HEK293 (cell line): ENCODE data around the gene DBI.

Experiments used
- CTCF ChIA-PET: fragments of 350-600 bp; formaldehyde crosslinking; extraction: SDS; loops from one replicate; lab custom pipeline; 2021; ENCODE audit warnings: antibody characterized with exemption; lab: Yijun Ruan, JAX
- POLR2A ChIA-PET: fragments of 300-600 bp; formaldehyde crosslinking; extraction: SDS; loops from one replicate; lab custom pipeline; 2020; ENCODE audit warnings: antibody characterized with exemption, inconsistent platforms; lab: Yijun Ruan, JAX
- H3K27ac ChIP-seq: fragments of 200-500 bp; sonication (Bioruptor generic); 2 replicates; pipeline ENCODE4 v1.5.1; 2014; ENCODE audit warnings: low read depth, low read length, control low read depth, inconsistent platforms; ENCODE audit errors: extremely low read depth
- H3K36me3 ChIP-seq, 2 experiments: fragments of 200-500 bp in 1 of 2; sonication (Bioruptor generic) in 1 of 2; 1 replicate in 1 of 2; 2 replicates in 1 of 2; pipeline ENCODE4 v1.5.1; 2014 to 2017; ENCODE audit warnings: inconsistent platforms in 2 of 2, low read length in 2 of 2; ENCODE audit not compliant: control insufficient read depth in 2 of 2, insufficient read depth in 1 of 2
- H3K4me1 ChIP-seq: fragments of 200-500 bp; sonication (Bioruptor generic); 2 replicates; pipeline ENCODE4 v1.5.1; 2014; ENCODE audit warnings: mild to moderate bottlenecking, low read length, inconsistent platforms; ENCODE audit not compliant: control insufficient read depth, insufficient read depth
- H3K4me3 ChIP-seq: 2 replicates; pipeline ENCODE4 v1.5.1; 2011; ENCODE audit warnings: low read depth, mild to moderate bottlenecking, control low read depth, low read length, moderate library complexity
- H3K9me3 ChIP-seq: fragments of 200-500 bp; sonication (Bioruptor generic); 2 replicates; pipeline ENCODE4 v1.5.1; 2014; ENCODE audit warnings: low read depth, low read length, inconsistent platforms; ENCODE audit not compliant: control insufficient read depth, insufficient read depth
- HOXD13 ChIP-seq: sonication (generic); formaldehyde crosslinking; IDR thresholded peaks from 2 replicates; pipeline ENCODE4 v1.8.0; 2022; ENCODE audit warnings: missing genetic modification reagents, borderline replicate concordance
- KLF8 ChIP-seq: fragments of 450-650 bp; formaldehyde crosslinking; IDR thresholded peaks from 2 replicates; pipeline ENCODE4 v1.5.1; 2016; ENCODE audit warnings: missing biosample characterization, missing genetic modification characterization
- MEIS1 ChIP-seq: sonication (generic); formaldehyde crosslinking; IDR thresholded peaks from 2 replicates; pipeline ENCODE4 v1.8.1; 2022; ENCODE audit warnings: missing genetic modification reagents, mild to moderate bottlenecking, borderline replicate concordance
- PRDM10 ChIP-seq: fragments of 450-650 bp; formaldehyde crosslinking; IDR thresholded peaks from 2 replicates; pipeline ENCODE4 v1.5.1; 2016; ENCODE audit warnings: missing biosample characterization, missing genetic modification characterization
- SCRT2 ChIP-seq: fragments of 450-650 bp; formaldehyde crosslinking; IDR thresholded peaks from 2 replicates; pipeline ENCODE4 v1.5.1; 2016; ENCODE audit warnings: missing biosample characterization, missing genetic modification characterization
- YY1 ChIP-seq: fragments of 450-650 bp; formaldehyde crosslinking; IDR thresholded peaks from 2 replicates; pipeline ENCODE4 v1.5.1; 2018; ENCODE audit warnings: missing biosample characterization, missing genetic modification characterization
- ZBTB17 ChIP-seq: fragments of 450-650 bp; formaldehyde crosslinking; IDR thresholded peaks from 2 replicates; pipeline ENCODE4 v1.5.1; 2016; ENCODE audit warnings: missing biosample characterization, missing genetic modification characterization
- ZBTB21 ChIP-seq: fragments of 450-650 bp; formaldehyde crosslinking; IDR thresholded peaks from 2 replicates; pipeline ENCODE4 v1.5.1; 2017; ENCODE audit warnings: missing biosample characterization, missing genetic modification characterization
- ZBTB49 ChIP-seq: fragments of 450-650 bp; formaldehyde crosslinking; IDR thresholded peaks from 2 replicates; pipeline ENCODE4 v1.5.1; 2016; ENCODE audit warnings: missing biosample characterization, missing genetic modification characterization, low read depth
- ZFHX2 ChIP-seq: fragments of 450-650 bp; formaldehyde crosslinking; conservative IDR thresholded peaks from 2 replicates; pipeline ENCODE4 v1.5.1; 2016; ENCODE audit warnings: missing biosample characterization, missing genetic modification characterization
- ZFP41 ChIP-seq: fragments of 450-650 bp; formaldehyde crosslinking; IDR thresholded peaks from 2 replicates; pipeline ENCODE4 v1.5.1; 2016; ENCODE audit warnings: missing biosample characterization, missing genetic modification characterization, borderline replicate concordance
- ZFP69B ChIP-seq: fragments of 450-650 bp; formaldehyde crosslinking; IDR thresholded peaks from 2 replicates; pipeline ENCODE4 v1.5.1; 2016; ENCODE audit warnings: missing biosample characterization, missing genetic modification characterization
- ZNF132 ChIP-seq: fragments of 450-650 bp; formaldehyde crosslinking; IDR thresholded peaks from 2 replicates; pipeline ENCODE4 v1.5.1; 2017; ENCODE audit warnings: missing biosample characterization, missing genetic modification characterization, borderline replicate concordance
- ZNF140 ChIP-seq: fragments of 450-650 bp; formaldehyde crosslinking; IDR thresholded peaks from 2 replicates; pipeline ENCODE4 v1.5.1; 2016; ENCODE audit warnings: missing biosample characterization, missing genetic modification characterization
- ZNF169 ChIP-seq: fragments of 450-650 bp; formaldehyde crosslinking; IDR thresholded peaks from 2 replicates; pipeline ENCODE4 v1.5.1; 2016; ENCODE audit warnings: missing biosample characterization, missing genetic modification characterization
- ZNF211 ChIP-seq: fragments of 450-650 bp; formaldehyde crosslinking; IDR thresholded peaks from 2 replicates; pipeline ENCODE4 v1.5.1; 2016; ENCODE audit warnings: low read depth, missing biosample characterization, missing genetic modification characterization
- ZNF23 ChIP-seq: fragments of 450-650 bp; formaldehyde crosslinking; IDR thresholded peaks from 2 replicates; pipeline ENCODE4 v1.5.1; 2016; ENCODE audit warnings: missing biosample characterization, missing genetic modification characterization, borderline replicate concordance
- ZNF239 ChIP-seq: fragments of 450-650 bp; formaldehyde crosslinking; IDR thresholded peaks from 2 replicates; pipeline ENCODE4 v1.5.1; 2016; ENCODE audit warnings: missing biosample characterization, missing genetic modification characterization
- ZNF292 ChIP-seq: fragments of 450-650 bp; formaldehyde crosslinking; IDR thresholded peaks from 2 replicates; pipeline ENCODE4 v1.5.1; 2016; ENCODE audit warnings: low read depth, missing biosample characterization, missing genetic modification characterization, borderline replicate concordance
- ZNF354C ChIP-seq: fragments of 450-650 bp; formaldehyde crosslinking; IDR thresholded peaks from 2 replicates; pipeline ENCODE4 v1.5.1; 2016; ENCODE audit warnings: missing biosample characterization, missing genetic modification characterization, low read depth, borderline replicate concordance
- ZNF366 ChIP-seq: fragments of 450-650 bp; formaldehyde crosslinking; conservative IDR thresholded peaks from 2 replicates; pipeline ENCODE4 v1.5.1; 2016; ENCODE audit warnings: missing biosample characterization, missing genetic modification characterization
- ZNF391 ChIP-seq: fragments of 450-650 bp; formaldehyde crosslinking; IDR thresholded peaks from 2 replicates; pipeline ENCODE4 v1.5.1; 2016; ENCODE audit warnings: low read depth, missing biosample characterization, missing genetic modification characterization, borderline replicate concordance
- ZNF521 ChIP-seq: fragments of 450-650 bp; formaldehyde crosslinking; IDR thresholded peaks from 2 replicates; pipeline ENCODE4 v1.5.1; 2017; ENCODE audit warnings: missing biosample characterization, mild to moderate bottlenecking, missing genetic modification characterization
- ZNF571 ChIP-seq: fragments of 450-650 bp; formaldehyde crosslinking; IDR thresholded peaks from 2 replicates; pipeline ENCODE4 v1.5.0; 2017; ENCODE audit warnings: missing biosample characterization, missing genetic modification characterization
- ZNF670 ChIP-seq: fragments of 450-650 bp; formaldehyde crosslinking; IDR thresholded peaks from 2 replicates; pipeline ENCODE4 v1.5.1; 2016; ENCODE audit warnings: missing biosample characterization, missing genetic modification characterization, low read depth
- ZXDB ChIP-seq: fragments of 450-650 bp; formaldehyde crosslinking; IDR thresholded peaks from 2 replicates; pipeline ENCODE4 v1.5.1; 2016; ENCODE audit warnings: missing biosample characterization, missing genetic modification characterization

Gene DBI

GRCh38 chr2:119317554-119317953 lies 49.2 kb upstream of the DBI start (continued):
- no peak for TF ChIP-seq ZNF169 (tag by site-specific recombination)
- TF ChIP-seq ZNF521 (tag by site-specific recombination) = no peak
- no peak for TF ChIP-seq ZNF366 (tag by site-specific recombination)
- TF ChIP-seq ZXDB = no peak
- TF ChIP-seq ZFP69B (tag by site-specific recombination) = no peak
- TF ChIP-seq YY1 (tag by site-specific recombination) = no peak
- no peak for TF ChIP-seq ZNF239 (tag by site-specific recombination)
- no peak for TF ChIP-seq ZNF391 (tag by site-specific recombination)
- TF ChIP-seq ZBTB17 = no peak

- no peak overlapping the region for H3K4me3 ChIP-seq
- no peaks in the 10 kb centered on the region for H3K36me3 ChIP-seq
- POLR2A ChIA-PET = no interaction called here
- no peaks in the 10 kb centered on the region for H3K4me1 ChIP-seq
- CTCF ChIA-PET = interaction anchor here (0.5 kb wide), 1 partner anchor 308 kb away, joined by 3 read pairs; no protein-coding TSS in a partner anchor
- no peaks in the 10 kb centered on the region for H3K9me3 ChIP-seq
- TF ChIP-seq ZNF211 (tag by site-specific recombination) = no peak
- no peak for TF ChIP-seq ZNF23 (tag by site-specific recombination)
- TF ChIP-seq HOXD13 (CRISPR knock-in tag) = no peak
- no peak for TF ChIP-seq ZNF292 (tag by site-specific recombination)
- TF ChIP-seq MEIS1 = no peak
- no peak for TF ChIP-seq ZFP41 (tag by site-specific recombination)
- no peak for TF ChIP-seq ZBTB49 (tag by site-specific recombination)
- TF ChIP-seq ZFHX2 (tag by site-specific recombination) = no peak
- TF ChIP-seq PRDM10 (tag by site-specific recombination) = no peak
- TF ChIP-seq ZNF571 (tag by site-specific recombination) = no peak
- TF ChIP-seq ZNF132 (tag by site-specific recombination) = no peak
- TF ChIP-seq ZBTB21 = no peak
- no peak for TF ChIP-seq SCRT2 (tag by site-specific recombination)
- no peak for TF ChIP-seq ZNF670 (tag by site-specific recombination)
- TF ChIP-seq ZNF140 (tag by site-specific recombination) = no peak
- no peak for TF ChIP-seq ZNF354C
- no peak for TF ChIP-seq KLF8 (tag by site-specific recombination)
- H3K27ac ChIP-seq = no peak overlapping the region
These were observed 47.2 kb upstream of the DBI start for GRCh38 chr2:119319593-119319992.
